Kidney (tissue), 14 donors: Measurements from ENCODE around the gene MOB3B. TPM values are rescaled to one million over a fixed set of nuclear protein-coding genes. Genes with fewer than 3 reads are reported as not detected.

Experiments
- DNase-seq, 5 donors: peaks; one replicate each; pipeline ENCODE4 v3.0.0-alpha.2; 2013 to 2020
- FAIRE-seq: peaks from 2 replicates; lab custom pipeline; 2012; peaks lifted over from hg19 to GRCh38; lab: Jason Lieb, UNC
- H3K27ac ChIP-seq, 2 donors: one replicate each; pipeline ENCODE4 v1.7.0; 2013; ENCODE audit warnings: low read depth in 2 of 2, low read length in 2 of 2, inconsistent platforms in 1 of 2
- H3K27me3 ChIP-seq: one replicate; pipeline ENCODE4 v1.7.1; 2013; ENCODE audit warnings: low read length, inconsistent platforms; ENCODE audit not compliant: control insufficient read depth, insufficient read depth
- H3K36me3 ChIP-seq, 3 donors: one replicate each; pipeline versions ENCODE4 v1.7.0 to v1.7.1; 2013; ENCODE audit warnings: low read length in 3 of 3, control low read depth in 1 of 3, inconsistent platforms in 1 of 3; ENCODE audit not compliant: insufficient read depth in 3 of 3, control insufficient read depth in 2 of 3
- H3K4me1 ChIP-seq, 3 donors: one replicate each; pipeline versions ENCODE4 v1.7.0 to v1.7.1; 2013; ENCODE audit warnings: low read length in 3 of 3, inconsistent platforms in 1 of 3, low read depth in 1 of 3; ENCODE audit not compliant: control insufficient read depth in 2 of 3, insufficient read depth in 2 of 3
- H3K4me3 ChIP-seq, 3 donors: one replicate each; pipeline versions ENCODE4 v1.7.0 to v1.8.1; 2013; ENCODE audit warnings: low read length in 3 of 3, control low read depth in 1 of 3, inconsistent platforms in 1 of 3
- H3K9ac ChIP-seq, 3 donors: one replicate each; pipeline versions ENCODE4 v1.7.0 to v1.7.1; 2013; ENCODE audit warnings: low read length in 3 of 3, control low read depth in 1 of 3, inconsistent platforms in 1 of 3
- H3K9me3 ChIP-seq, 3 donors: one replicate each; pipeline versions ENCODE4 v1.7.0 to v1.7.1; 2013; ENCODE audit warnings: low read length in 3 of 3, control low read depth in 1 of 3, inconsistent platforms in 1 of 3; ENCODE audit not compliant: control insufficient read depth in 2 of 3, insufficient read depth in 1 of 3
- CTCF ChIP-seq: IDR thresholded peaks from 3 replicates; pipeline ENCODE4 v1.5.1; 2012; ENCODE audit warnings: mild to moderate bottlenecking, moderate library complexity, borderline replicate concordance; ENCODE audit not compliant: insufficient read depth; ENCODE audit errors: extremely low read depth
- intact Hi-C: fragments of 100-400 bp; cut with DNase I; formaldehyde crosslinking; loops from one replicate; pipeline ENCODE4 v1.11.1; 2022
- polyA plus RNA-seq: library from polyadenylated mRNA; stranded (reverse); fragments of 350-450 nt; fragmentation: Illumina TruSeq; extraction: RNeasy Lipid Tissue Mini Kit (QIAGEN cat#74804); gene quantifications from one replicate; pipeline ENCODE4 v1.2.3, GENCODE V29; 2014; ENCODE audit warnings: low read depth, low replicate concordance; ENCODE audit not compliant: insufficient read depth
- total RNA-seq: library from RNA; stranded (reverse); fragmentation: NEBNext Ultra II Directional; extraction: Animal tissue kit (Norgen Biotek cat#: 25700); gene quantifications from one replicate; pipeline ENCODE4 v1.2.1, GENCODE V29; 2021
- donor health status: control.
- donor health status: control.
- donor health status: control.
- donor health status: control.
- donor health status: control.
- donor health status: DM: yes; HTN: yes; CAD: no.
- donor health status: Normal renal cell carcinoma (clear cell type).

The MOB3B gene
- total and polyA plus RNA-seq, 2 donors from 2014 or later, result 5.9 to 22.5 TPM

- Histone ChIP-seq H3K27ac (no peak overlapping the region), H3K27me3 (no peaks in the 10 kb centered on the region), H3K9me3 (no peaks in the 10 kb centered on the region), H3K36me3 (peaks cover 0 to 2% (median 2%) of the 10 kb centered on the region in 3 donors), H3K4me3 (no peak overlapping the region), H3K4me1 (peaks cover 0 to 8% (median 6%) of the 10 kb centered on the region in 3 donors), H3K9ac (no peak overlapping the region)
- intact Hi-C loops, result no loop called here
- no peak for TF ChIP-seq CTCF
- DNase-seq, result peak in 1 of 5 donors; percentile 40
- FAIRE-seq, result no peak
Observed at GRCh38 chr9:27460226-27461023, 69.2 kb downstream of the MOB3B start.

GRCh38 chr9:27457445-27457844, 72.2 kb downstream of the MOB3B start:
- DNase-seq, result peak in 1 of 5 donors; percentile 61
- no peak overlapping the region for H3K4me3 ChIP-seq
- H3K27ac ChIP-seq, result no peak overlapping the region
- H3K36me3 ChIP-seq, result peaks cover 3 to 10% (median 6%) of the 10 kb centered on the region in 3 donors
- no peak for FAIRE-seq
- H3K27me3 ChIP-seq, result no peaks in the 10 kb centered on the region
- H3K9ac ChIP-seq, result no peak overlapping the region
- no peak for TF ChIP-seq CTCF
- no peaks in the 10 kb centered on the region for H3K9me3 ChIP-seq
- H3K4me1 ChIP-seq, result peaks cover 0 to 8% (median 6%) of the 10 kb centered on the region in 3 donors
- intact Hi-C loops, result no loop called here

DNA sequence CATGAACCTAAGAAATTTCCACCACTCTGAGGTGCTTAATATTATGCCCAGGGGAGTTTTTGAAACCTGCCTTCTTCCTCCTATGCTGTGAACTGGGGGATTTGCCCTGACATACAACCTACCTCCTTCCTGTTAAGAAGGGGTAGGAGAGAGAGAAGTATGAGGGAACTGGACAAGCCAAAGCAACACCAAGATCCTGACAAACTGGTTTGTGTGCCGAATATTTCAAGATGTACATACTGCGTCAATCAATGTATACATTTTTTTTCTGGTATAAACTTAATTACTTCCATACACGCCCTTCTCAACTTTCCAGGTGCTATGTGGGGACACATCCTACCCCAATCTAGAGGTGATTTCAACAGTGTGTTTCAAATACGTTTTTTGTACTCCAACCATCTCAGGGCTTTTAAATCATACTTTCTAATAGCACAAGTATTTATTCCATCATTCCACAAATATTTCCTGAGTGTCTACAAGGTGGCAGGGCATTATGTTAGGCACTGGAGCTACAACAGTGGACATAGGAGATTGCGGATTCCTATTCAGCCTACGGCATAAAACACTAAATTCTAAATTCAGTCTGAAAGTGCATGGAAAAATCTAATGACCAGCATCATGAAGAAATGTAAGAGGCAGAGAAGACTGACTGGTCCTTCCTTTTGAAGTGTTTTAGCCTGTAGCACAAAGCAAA, 75.6 kb downstream of the MOB3B start:
- Histone ChIP-seq H3K9ac (no peak overlapping the region), H3K27ac (no peak overlapping the region), H3K9me3 (no peaks in the 10 kb centered on the region), H3K4me1 (peaks cover 4 to 6% (median 5%) of the 10 kb centered on the region in 3 donors), H3K27me3 (no peaks in the 10 kb centered on the region), H3K4me3 (no peak overlapping the region), H3K36me3 (peaks cover 3 to 10% (median 6%) of the 10 kb centered on the region in 3 donors)
- no peak for TF ChIP-seq CTCF
- intact Hi-C loops, result no loop called here
- FAIRE-seq, result no peak
- no peak for DNase-seq
